HFF-Myc (cell line): Measurements from ENCODE around the gene FPGS.

Source experiments
- DNase-seq: peaks from one replicate; pipeline ENCODE4 v3.0.0-alpha.2; 2011; ENCODE audit warnings: low read depth; ENCODE audit errors: extremely low read depth
- H3K4me3 ChIP-seq: replicated peaks from 2 replicates; pipeline ENCODE4 v1.5.1; 2011; ENCODE audit warnings: low read depth, mild to moderate bottlenecking, control low read depth, low read length
- CTCF ChIP-seq: IDR thresholded peaks from 2 replicates; pipeline ENCODE4 v1.5.1; 2012; ENCODE audit warnings: mild to moderate bottlenecking, low read depth, low read length, control low read depth; ENCODE audit errors: missing control alignments

The FPGS gene

DNA sequence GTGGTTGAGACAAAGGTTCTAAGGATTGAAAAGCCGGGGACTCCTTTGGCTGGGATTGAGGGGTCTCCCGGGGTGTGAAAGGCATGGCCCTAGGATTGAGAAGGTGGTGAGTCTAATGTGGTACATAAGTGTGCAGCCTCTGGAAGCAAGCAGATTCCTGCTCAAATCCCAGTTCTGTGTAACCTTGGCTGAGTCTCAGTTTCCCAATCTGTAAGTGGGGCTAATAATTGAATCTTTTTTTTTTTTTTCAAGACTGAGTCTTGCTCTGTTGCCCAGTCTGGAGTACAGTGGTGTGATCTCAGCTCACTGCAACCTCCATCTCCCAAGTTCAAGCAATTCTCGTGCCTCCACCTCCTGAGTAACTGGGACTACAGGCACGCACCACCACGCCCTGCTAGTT is 30.1 kb upstream of the FPGS start:
- no peak for TF ChIP-seq CTCF
- H3K4me3 ChIP-seq, result no peak overlapping the region
- DNase-seq, result no peak

DNA sequence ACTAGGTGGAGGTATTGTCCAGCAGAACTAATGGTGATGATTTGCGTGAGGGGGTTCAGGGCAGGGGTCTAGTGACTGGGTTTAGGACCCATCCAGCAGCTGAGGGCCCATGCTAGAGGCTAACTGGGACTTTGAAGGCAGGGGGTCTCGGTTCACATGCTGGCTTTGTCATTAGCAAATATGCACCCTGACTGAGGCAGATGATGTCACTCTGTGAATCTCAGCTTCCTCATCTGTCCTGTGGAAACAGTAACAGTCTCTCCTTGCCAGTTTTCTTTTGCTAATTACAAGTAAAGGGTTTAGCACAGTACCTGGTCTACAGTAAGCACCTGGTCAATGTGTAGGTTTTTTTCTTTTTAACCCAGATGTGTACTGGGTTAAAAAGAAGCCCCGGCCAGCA is 29.4 kb upstream of the FPGS start:
- DNase-seq, result no peak
- no peak overlapping the region for H3K4me3 ChIP-seq
- no peak for TF ChIP-seq CTCF

DNA sequence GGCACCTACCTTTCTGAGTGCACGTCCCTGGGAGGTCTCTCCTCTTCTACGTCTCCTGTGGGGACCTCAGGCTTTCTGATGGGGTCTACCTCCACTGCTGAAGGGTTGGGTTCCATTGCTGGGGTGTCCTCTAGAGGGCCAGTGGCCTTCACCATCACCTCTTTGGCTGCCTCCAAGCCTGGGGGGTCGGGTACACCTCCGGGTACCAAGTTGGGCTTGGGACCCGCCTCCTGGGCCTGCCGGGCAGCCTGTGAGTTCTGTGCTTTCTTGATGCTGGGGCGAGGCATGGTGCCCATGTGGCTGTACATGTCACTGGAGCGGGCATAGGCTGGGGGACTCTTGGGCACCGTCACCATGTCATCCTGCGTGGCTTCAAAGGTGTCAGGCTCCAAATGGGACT is 28.7 kb upstream of the FPGS start:
- no peak for TF ChIP-seq CTCF
- no peak for DNase-seq

GRCh38 chr9:127776195-127776923 is 26.3 kb upstream of the FPGS start:
- no peak overlapping the region for H3K4me3 ChIP-seq
- no peak for DNase-seq
- TF ChIP-seq CTCF, result no peak

More for the DNA sequence above, 28.7 kb upstream of the FPGS start:
- no peak overlapping the region for H3K4me3 ChIP-seq

- DNase-seq, result no peak
- H3K4me3 ChIP-seq, result no peak overlapping the region
- TF ChIP-seq CTCF, result no peak
These were observed 25.8 kb upstream of the FPGS start for GRCh38 chr9:127776924-127777289.

- TF ChIP-seq CTCF, result no peak
- H3K4me3 ChIP-seq, result no peak overlapping the region
- no peak for DNase-seq
These were observed 25.2 kb upstream of the FPGS start for GRCh38 chr9:127777368-127777980.
